ENCODE data around the gene TRA2A. TPM values are rescaled to one million over a fixed set of nuclear protein-coding genes. Genes with fewer than 3 reads are reported as not detected.
A peak's percentile ranks its signal among the peaks of the same experiment; 100 is the strongest.

The TRA2A gene
- total RNA-seq, 1 experiment from 2014 or later, result 169 TPM

GRCh38 chr7:23533238-23533604 is 1.4 kb upstream of the TRA2A start:
- Histone ChIP-seq H2BK15ac (ENCODE audit: low read depth, low read length) (no peak overlapping the region), H3K23ac (ENCODE audit: insufficient read length, low read depth, low read length) (no peak overlapping the region), H3K23me2 (ENCODE audit: insufficient read length, low read depth, low read length, poor library complexity, severe bottlenecking) (no peaks in the 10 kb centered on the region), H4K91ac (ENCODE audit: insufficient read length, low read depth, low read length) (no peak overlapping the region), H3K9ac (ENCODE audit: extremely low read depth, insufficient read length, low read length) (no peak overlapping the region), H2BK120ac (ENCODE audit: low read depth, low read length, poor library complexity, severe bottlenecking) (no peak overlapping the region), H2AK5ac (ENCODE audit: insufficient read length, low read length) (no peak overlapping the region), H3K18ac (ENCODE audit: insufficient read length, low read depth, low read length) (no peak overlapping the region), H3T11ph (ENCODE audit: low read length) (no peak overlapping the region), H3K56ac (ENCODE audit: insufficient read length, low read depth, low read length) (no peak overlapping the region), H2BK20ac (ENCODE audit: low read depth, low read length, poor library complexity, severe bottlenecking) (no peak overlapping the region), H3K4ac (ENCODE audit: low read depth, low read length) (no peak overlapping the region), H3K27me3 (ENCODE audit: insufficient read depth, low read length) (no peaks in the 10 kb centered on the region), H2AFZ (ENCODE audit: low read length) (no peak overlapping the region), H3K27ac (ENCODE audit: insufficient read length, low read depth, low read length) (no peak overlapping the region), H4K20me1 (ENCODE audit: control insufficient read depth, insufficient read depth, insufficient read length) (no peaks in the 10 kb centered on the region), H3K4me1 (ENCODE audit: insufficient read depth, low read length) (peaks cover 2% of the 10 kb centered on the region; the same call in 1 of the 2 replicates), H2BK5ac (ENCODE audit: insufficient read length, low read length) (no peak overlapping the region), H4K8ac (replicated peaks; ENCODE audit: insufficient read length, low read depth, low read length) (no peak overlapping the region), H2BK12ac (ENCODE audit: insufficient read length, low read depth, low read length) (no peak overlapping the region), H3K79me2 (ENCODE audit: insufficient read depth, low read length) (peaks cover 32% of the 10 kb centered on the region), H3K14ac (ENCODE audit: insufficient read depth, low read length) (no peak overlapping the region), H3K79me1 (ENCODE audit: insufficient read depth, low read depth, low read length, poor library complexity, severe bottlenecking) (no peaks in the 10 kb centered on the region), H3K9me3 (ENCODE audit: control insufficient read depth, low read depth, low read length) (no peaks in the 10 kb centered on the region), H4K5ac (ENCODE audit: insufficient read length, low read depth, low read length) (no peak overlapping the region), H3K4me2 (ENCODE audit: insufficient read depth, insufficient read length, low read length) (no peak overlapping the region)
- no CpG with 5 or more reads among the region's 5 CpGs for WGBS (ENCODE audit: extremely low coverage, insufficient read length, low lambda C conversion rate)
- peaks cover 31 to 38% of the 10 kb centered on the region in 2 experiments for H3K4me1 Mint-ChIP-seq
- DNase-seq, result no peak
- TF ChIP-seq CTCF (conservative IDR thresholded peaks at IDR 0.05), result no peak
- peak overlapping the region in 1 of 2 experiments; percentile 89; a peak in 2 of 5 replicates for H3K4me3 Mint-ChIP-seq
- no peak overlapping the region; a peak in 1 of 7 replicates for H3K27ac Mint-ChIP-seq
- H3K9me3 Mint-ChIP-seq, result peaks cover 0 to 3% of the 10 kb centered on the region in 2 experiments; a peak in 2 of 5 replicates
- H3K27me3 Mint-ChIP-seq (ENCODE audit: low read depth), result peaks cover 2% of the 10 kb centered on the region
- H3K36me3 Mint-ChIP-seq (ENCODE audit: insufficient read depth in 1 of 3, low read depth in 3 of 3), result peaks cover 11 to 31% (median 27%) of the 10 kb centered on the region in 3 experiments
